ENCODE data around the gene SLFN11. TPM values are rescaled to one million over a fixed set of nuclear protein-coding genes. Genes with fewer than 3 reads are reported as not detected.

Gene SLFN11
- total RNA-seq, 1 donor from 2014 or later = 0.02 TPM

- peaks cover 26% of the 10 kb centered on the region for H3K27me3 Mint-ChIP-seq (ENCODE audit: insufficient read depth, low read depth)
Measured at GRCh38 chr17:35377706-35378105, 4.3 kb upstream of the SLFN11 start.

GRCh38 chr17:35377068-35377467, 3.6 kb upstream of the SLFN11 start:
- H3K36me3 ChIP-seq = no peaks in the 10 kb centered on the region
- no peak overlapping the region for H2AFZ ChIP-seq (replicated peaks)
- peaks cover 69% of the 10 kb centered on the region for H3K27me3 ChIP-seq
- TF ChIP-seq EZH2 (IDR thresholded peaks at IDR 0.05) = no peak
- no peak for TF ChIP-seq CTCF (IDR thresholded peaks at IDR 0.05)
- no peak for TF ChIP-seq EZH2phosphoT487 (IDR thresholded peaks at IDR 0.05)
- no peaks in the 10 kb centered on the region for H3K4me1 ChIP-seq
- H3K27ac ChIP-seq = no peak overlapping the region
- H3F3A ChIP-seq (ENCODE audit: low read depth) = no peaks in the 10 kb centered on the region
- Mint-ChIP-seq H3K27me3 (ENCODE audit: insufficient read depth, low read depth) (peaks cover 30% of the 10 kb centered on the region), H3K36me3 (no peaks in the 10 kb centered on the region), H3K4me3 (no peak overlapping the region), H3K4me1 (peaks cover 9% of the 10 kb centered on the region), H3K27ac (no peak overlapping the region), H3K9me3 (peaks cover under 1% of the 10 kb centered on the region)
- DNase-seq (ENCODE audit: low spot score) = no peak
- no peaks in the 10 kb centered on the region for H3K9me3 ChIP-seq (ENCODE audit: low read depth)
- H4K20me1 ChIP-seq (ENCODE audit: low read depth) = no peaks in the 10 kb centered on the region
- H3K4me3 ChIP-seq = no peak overlapping the region
- no peaks in the 10 kb centered on the region for H3K79me2 ChIP-seq (ENCODE audit: low read depth)
- H3K4me2 ChIP-seq = no peak overlapping the region
- no peak overlapping the region for H3K9ac ChIP-seq

More at GRCh38 chr17:35377706-35378105, 4.3 kb upstream of the SLFN11 start:
- Histone ChIP-seq H2AFZ (replicated peaks) (no peak overlapping the region), H3K4me1 (no peaks in the 10 kb centered on the region), H3K27me3 (peaks cover 62% of the 10 kb centered on the region), H3K36me3 (no peaks in the 10 kb centered on the region), H4K20me1 (ENCODE audit: low read depth) (no peaks in the 10 kb centered on the region), H3K27ac (no peak overlapping the region), H3K9me3 (ENCODE audit: low read depth) (no peaks in the 10 kb centered on the region), H3K9ac (no peak overlapping the region), H3K4me3 (no peak overlapping the region), H3K79me2 (ENCODE audit: low read depth) (no peaks in the 10 kb centered on the region), H3K4me2 (no peak overlapping the region), H3F3A (ENCODE audit: low read depth) (no peaks in the 10 kb centered on the region)
- DNase-seq (ENCODE audit: low spot score) = no peak
- H3K4me3 Mint-ChIP-seq = no peak overlapping the region
- H3K27ac Mint-ChIP-seq = no peak overlapping the region
- no peaks in the 10 kb centered on the region for H3K36me3 Mint-ChIP-seq
- peaks cover 2% of the 10 kb centered on the region for H3K9me3 Mint-ChIP-seq
- peaks cover 9% of the 10 kb centered on the region for H3K4me1 Mint-ChIP-seq
- TF ChIP-seq EZH2 (IDR thresholded peaks at IDR 0.05) (no peak), CTCF (IDR thresholded peaks at IDR 0.05) (no peak), EZH2phosphoT487 (IDR thresholded peaks at IDR 0.05) (no peak)

- no peak overlapping the region for H3K27ac Mint-ChIP-seq
- Histone ChIP-seq H3F3A (ENCODE audit: low read depth) (no peaks in the 10 kb centered on the region), H3K9me3 (ENCODE audit: low read depth) (no peaks in the 10 kb centered on the region), H3K9ac (no peak overlapping the region), H3K27ac (no peak overlapping the region), H2AFZ (replicated peaks) (no peak overlapping the region), H3K79me2 (ENCODE audit: low read depth) (no peaks in the 10 kb centered on the region), H3K36me3 (no peaks in the 10 kb centered on the region), H3K4me1 (no peaks in the 10 kb centered on the region), H4K20me1 (ENCODE audit: low read depth) (no peaks in the 10 kb centered on the region), H3K27me3 (peaks cover 77% of the 10 kb centered on the region), H3K4me3 (no peak overlapping the region), H3K4me2 (no peak overlapping the region)
- H3K36me3 Mint-ChIP-seq = peaks cover 1% of the 10 kb centered on the region
- no peak overlapping the region for H3K4me3 Mint-ChIP-seq
- peaks cover 9% of the 10 kb centered on the region for H3K4me1 Mint-ChIP-seq
- no peak for DNase-seq (ENCODE audit: low spot score)
- H3K27me3 Mint-ChIP-seq (ENCODE audit: insufficient read depth, low read depth) = peaks cover 34% of the 10 kb centered on the region
- TF ChIP-seq EZH2phosphoT487 (IDR thresholded peaks at IDR 0.05) (no peak), CTCF (IDR thresholded peaks at IDR 0.05) (no peak)
- peaks cover 5% of the 10 kb centered on the region for H3K9me3 Mint-ChIP-seq
Measured at GRCh38 chr17:35376245-35376644, 2.8 kb upstream of the SLFN11 start.

All from neural progenitor cell (in vitro differentiated cells).